ENCODE measurements around the gene ROR2.

Gene ROR2

GRCh38 chr9:91816356-91816755, 133.7 kb downstream of the ROR2 start:
- DNase-seq (ENCODE audit: extremely low read depth, low read depth), result no peak
- no peak for TF ChIP-seq CTCF (IDR thresholded peaks at IDR 0.05; ENCODE audit: low read depth, low read length)

- no peak for TF ChIP-seq CTCF (IDR thresholded peaks at IDR 0.05; ENCODE audit: low read depth, low read length)
- no peak for DNase-seq (ENCODE audit: extremely low read depth, low read depth)
Observed at GRCh38 chr9:91815896-91816295, 134.1 kb downstream of the ROR2 start.

- no peak for DNase-seq (ENCODE audit: extremely low read depth, low read depth)
- TF ChIP-seq CTCF (IDR thresholded peaks at IDR 0.05; ENCODE audit: low read depth, low read length), result no peak
Observed at GRCh38 chr9:91814753-91815152, 135.3 kb downstream of the ROR2 start.

- DNase-seq (ENCODE audit: extremely low read depth, low read depth), result no peak
- no peak for TF ChIP-seq CTCF (IDR thresholded peaks at IDR 0.05; ENCODE audit: low read depth, low read length)
Observed at GRCh38 chr9:91814201-91814600, 135.8 kb downstream of the ROR2 start.

- no peak for TF ChIP-seq CTCF (IDR thresholded peaks at IDR 0.05; ENCODE audit: low read depth, low read length)
- DNase-seq (ENCODE audit: extremely low read depth, low read depth), result no peak
Observed at GRCh38 chr9:91813176-91813795, 136.7 kb downstream of the ROR2 start.

- TF ChIP-seq CTCF (IDR thresholded peaks at IDR 0.05; ENCODE audit: low read depth, low read length), result no peak
- no peak for DNase-seq (ENCODE audit: extremely low read depth, low read depth)
Observed at GRCh38 chr9:91812191-91812590, 137.8 kb downstream of the ROR2 start.

- TF ChIP-seq CTCF (IDR thresholded peaks at IDR 0.05; ENCODE audit: low read depth, low read length), result no peak
- DNase-seq (ENCODE audit: extremely low read depth, low read depth), result no peak
Observed at GRCh38 chr9:91811024-91811909, 138.8 kb downstream of the ROR2 start.

Data from AG09319 (cell line).